Heart left ventricle (tissue), 13 donors: ENCODE measurements around the gene TMEM273.

ENCODE experiments used
- POLR2A ChIP-seq, 2 donors: fragments of 450-650 bp; IDR thresholded peaks; one replicate each; pipeline ENCODE4 v1.6.1; 2017; ENCODE audit warnings: antibody characterized with exemption in 2 of 2, mild to moderate bottlenecking in 2 of 2, moderate library complexity in 2 of 2
- TF ChIP-seq, protein P1 (sequence below), 12 donors: fragments of 200-600 bp; sonication (generic) in 4 of 12; IDR thresholded peaks; one replicate each; pipeline versions ENCODE4 v1.5.0 to v1.8.0; 2018 to 2022; ENCODE audit warnings: antibody characterized with exemption in 12 of 12, mild to moderate bottlenecking in 5 of 12
- donor health status: ischemic (EF 13 %, LVEDD 7.1; RV severe dilation, severe dysfunction).
- donor health status: DM: no; HTN: yes; CAD: no.
- donor health status: DM: no; HTN: no; CAD: no.
- donor health status: ischemic (EF 25% LVEDD 6.9; RV normal size, moderate dysfunction).
- donor health status: ischemic (EF 25% LVEDD 5.7; RV mildly dilated, moderate dysfunction).
- donor health status: ischemic (EF 35%, LVEDD 5.7; RV mildly dilated, moderate dysfunction).
- donor health status: nonischemic (EF 11% LVEDD 7.7; RV severe dilation, severe dysfunction).
- donor health status: DM: yes; HTN: yes; CAD: no.
- donor health status: PGD.
- donor health status: ischemic (EF 29% LVEDD 5.4; RV normal size, mild dysfunction).
- donor health status: nonischemic (EF 23%, LVEDD 6.1; RV moderate dilation, normal function).

DNA sequence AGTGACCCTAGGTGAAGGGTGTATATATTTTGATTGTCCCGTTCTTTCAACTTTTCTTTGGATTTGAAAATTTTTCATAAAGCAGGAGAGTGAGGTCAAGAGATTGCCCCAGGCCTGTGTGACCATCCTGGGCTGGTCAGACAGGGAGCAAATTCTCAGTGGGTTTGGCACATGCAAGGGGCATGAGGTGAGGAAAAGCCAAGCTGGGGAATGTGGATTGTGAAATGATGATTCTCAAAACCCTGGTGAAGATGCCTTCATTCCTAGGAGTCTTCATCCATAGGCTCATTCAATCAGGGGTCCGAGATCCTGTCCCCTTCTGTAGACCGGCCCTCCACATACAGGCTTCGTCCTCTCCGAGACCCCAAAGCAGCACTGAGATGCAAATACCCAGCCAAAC lies 27.4 kb downstream of the TMEM273 start:
- TF ChIP-seq, protein P1, sequence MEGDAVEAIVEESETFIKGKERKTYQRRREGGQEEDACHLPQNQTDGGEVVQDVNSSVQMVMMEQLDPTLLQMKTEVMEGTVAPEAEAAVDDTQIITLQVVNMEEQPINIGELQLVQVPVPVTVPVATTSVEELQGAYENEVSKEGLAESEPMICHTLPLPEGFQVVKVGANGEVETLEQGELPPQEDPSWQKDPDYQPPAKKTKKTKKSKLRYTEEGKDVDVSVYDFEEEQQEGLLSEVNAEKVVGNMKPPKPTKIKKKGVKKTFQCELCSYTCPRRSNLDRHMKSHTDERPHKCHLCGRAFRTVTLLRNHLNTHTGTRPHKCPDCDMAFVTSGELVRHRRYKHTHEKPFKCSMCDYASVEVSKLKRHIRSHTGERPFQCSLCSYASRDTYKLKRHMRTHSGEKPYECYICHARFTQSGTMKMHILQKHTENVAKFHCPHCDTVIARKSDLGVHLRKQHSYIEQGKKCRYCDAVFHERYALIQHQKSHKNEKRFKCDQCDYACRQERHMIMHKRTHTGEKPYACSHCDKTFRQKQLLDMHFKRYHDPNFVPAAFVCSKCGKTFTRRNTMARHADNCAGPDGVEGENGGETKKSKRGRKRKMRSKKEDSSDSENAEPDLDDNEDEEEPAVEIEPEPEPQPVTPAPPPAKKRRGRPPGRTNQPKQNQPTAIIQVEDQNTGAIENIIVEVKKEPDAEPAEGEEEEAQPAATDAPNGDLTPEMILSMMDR (IDR thresholded peaks at IDR 0.05): no peak
- TF ChIP-seq POLR2A (IDR thresholded peaks at IDR 0.05): no peak
